Measurements from ENCODE around the gene ASB2. TPM values are rescaled to one million over a fixed set of nuclear protein-coding genes. Genes with fewer than 3 reads are reported as not detected.

Gene ASB2
- polyA plus RNA-seq, 1 donor from 2014 or later, result 0.26 TPM

GRCh38 chr14:93951635-93952540, 24.5 kb downstream of the ASB2 start:
- Histone ChIP-seq H3K36me3 (ENCODE audit: insufficient read depth, low read length) (no peaks in the 10 kb centered on the region), H3F3A (ENCODE audit: insufficient read depth, low read length, poor library complexity, severe bottlenecking) (no peaks in the 10 kb centered on the region)
- TF ChIP-seq TAF1 (IDR thresholded peaks at IDR 0.05; ENCODE audit: low read depth) (no peak), MXI1 (conservative IDR thresholded peaks at IDR 0.05; ENCODE audit: poor library complexity, severe bottlenecking) (no peak), EZH2 (IDR thresholded peaks at IDR 0.05; ENCODE audit: borderline replicate concordance, insufficient read depth, low read length, poor library complexity, severe bottlenecking) (no peak), EP300 (conservative IDR thresholded peaks at IDR 0.05; ENCODE audit: poor library complexity, severe bottlenecking) (no peak), SMC3 (conservative IDR thresholded peaks at IDR 0.05; ENCODE audit: poor library complexity) (no peak)

GRCh38 chr14:93950948-93951634, 25.3 kb downstream of the ASB2 start:
- H3K4me3 ChIP-seq (ENCODE audit: low read length), result no peak overlapping the region
- H3K9ac ChIP-seq (ENCODE audit: low read length), result no peak overlapping the region
- no peaks in the 10 kb centered on the region for H3F3A ChIP-seq (ENCODE audit: insufficient read depth, low read length, poor library complexity, severe bottlenecking)
- no peak for TF ChIP-seq POLR2AphosphoS5 (IDR thresholded peaks at IDR 0.05)
- no peaks in the 10 kb centered on the region for H3K9me2 ChIP-seq (ENCODE audit: insufficient read depth, low read length)
- no peaks in the 10 kb centered on the region for H3K79me2 ChIP-seq (replicated peaks; ENCODE audit: insufficient read depth, low read length)
- no peaks in the 10 kb centered on the region for H3K9me3 ChIP-seq (ENCODE audit: low read length)
- no peaks in the 10 kb centered on the region for H3K36me3 ChIP-seq (ENCODE audit: insufficient read depth, low read length)
- H2AFZ ChIP-seq (ENCODE audit: low read depth, low read length), result no peak overlapping the region
- no peaks in the 10 kb centered on the region for H4K20me1 ChIP-seq (ENCODE audit: insufficient read depth)
- no peak overlapping the region for H3K4me2 ChIP-seq (ENCODE audit: low read length)
- no peaks in the 10 kb centered on the region for H3K27me3 ChIP-seq (ENCODE audit: insufficient read depth, low read depth, low read length)
- no peak overlapping the region for H3K27ac ChIP-seq (ENCODE audit: low read length)

More at GRCh38 chr14:93951635-93952540, 24.5 kb downstream of the ASB2 start:
- Histone ChIP-seq H3K9me2 (ENCODE audit: insufficient read depth, low read length) (no peaks in the 10 kb centered on the region), H3K27me3 (ENCODE audit: insufficient read depth, low read depth, low read length) (no peaks in the 10 kb centered on the region), H3K4me3 (ENCODE audit: low read length) (no peak overlapping the region), H3K27ac (ENCODE audit: low read length) (no peak overlapping the region), H2AFZ (ENCODE audit: low read depth, low read length) (no peak overlapping the region), H3K79me2 (replicated peaks; ENCODE audit: insufficient read depth, low read length) (no peaks in the 10 kb centered on the region), H3K9ac (ENCODE audit: low read length) (no peak overlapping the region), H3K4me2 (ENCODE audit: low read length) (no peak overlapping the region), H4K20me1 (ENCODE audit: insufficient read depth) (no peaks in the 10 kb centered on the region), H3K9me3 (ENCODE audit: low read length) (no peaks in the 10 kb centered on the region)

- H3K27ac ChIP-seq (ENCODE audit: low read length), result no peak overlapping the region
- H2AFZ ChIP-seq (ENCODE audit: low read depth, low read length), result no peak overlapping the region
- H3K4me3 ChIP-seq (ENCODE audit: low read length), result no peak overlapping the region
- no peaks in the 10 kb centered on the region for H3K36me3 ChIP-seq (ENCODE audit: insufficient read depth, low read length)
- no peaks in the 10 kb centered on the region for H4K20me1 ChIP-seq (ENCODE audit: insufficient read depth)
- H3K9ac ChIP-seq (ENCODE audit: low read length), result no peak overlapping the region
- H3K27me3 ChIP-seq (ENCODE audit: insufficient read depth, low read depth, low read length), result no peaks in the 10 kb centered on the region
- no peaks in the 10 kb centered on the region for H3F3A ChIP-seq (ENCODE audit: insufficient read depth, low read length, poor library complexity, severe bottlenecking)
- H3K9me3 ChIP-seq (ENCODE audit: low read length), result no peaks in the 10 kb centered on the region
- H3K4me2 ChIP-seq (ENCODE audit: low read length), result no peak overlapping the region
- no peak for TF ChIP-seq EP300 (conservative IDR thresholded peaks at IDR 0.05; ENCODE audit: poor library complexity, severe bottlenecking)
- no peak for TF ChIP-seq RAD21 (conservative IDR thresholded peaks at IDR 0.05)
- TF ChIP-seq CTCF (IDR thresholded peaks at IDR 0.05; ENCODE audit: poor library complexity, severe bottlenecking), result no peak
- TF ChIP-seq MXI1 (conservative IDR thresholded peaks at IDR 0.05; ENCODE audit: poor library complexity, severe bottlenecking), result no peak
- no peak for TF ChIP-seq TAF1 (IDR thresholded peaks at IDR 0.05; ENCODE audit: low read depth)
- TF ChIP-seq REST (IDR thresholded peaks at IDR 0.05; ENCODE audit: borderline replicate concordance), result no peak
- TF ChIP-seq EZH2 (IDR thresholded peaks at IDR 0.05; ENCODE audit: borderline replicate concordance, insufficient read depth, low read length, poor library complexity, severe bottlenecking), result no peak
- no peak for TF ChIP-seq SMC3 (conservative IDR thresholded peaks at IDR 0.05; ENCODE audit: poor library complexity)
- no peak for TF ChIP-seq POLR2AphosphoS5 (IDR thresholded peaks at IDR 0.05)
- no peaks in the 10 kb centered on the region for H3K79me2 ChIP-seq (replicated peaks; ENCODE audit: insufficient read depth, low read length)
- no peaks in the 10 kb centered on the region for H3K9me2 ChIP-seq (ENCODE audit: insufficient read depth, low read length)
Measured at GRCh38 chr14:93949511-93950075, 26.8 kb downstream of the ASB2 start.
